Nephron progenitor cell (in vitro differentiated cells): ENCODE data around the gene OSTC.

Experiments used
- DNase-seq: peaks from one replicate; pipeline ENCODE4 v3.0.0; 2021
- H3K27ac Mint-ChIP-seq: 2 replicates; pipeline ENCODE4 v1.8.0; 2021; ENCODE audit warnings: mild to moderate bottlenecking, moderate library complexity, mixed read lengths
- H3K27me3 Mint-ChIP-seq: 2 replicates; pipeline ENCODE4 v1.8.0; 2021; ENCODE audit warnings: mild to moderate bottlenecking, low read depth, mixed read lengths; ENCODE audit not compliant: poor library complexity
- H3K36me3 Mint-ChIP-seq: 2 replicates; pipeline ENCODE4 v1.8.0; 2021; ENCODE audit warnings: low read depth, mixed read lengths
- H3K4me1 Mint-ChIP-seq: 2 replicates; pipeline ENCODE4 v1.8.0; 2021; ENCODE audit warnings: mixed read lengths
- H3K4me3 Mint-ChIP-seq: 2 replicates; pipeline ENCODE4 v1.8.0; 2021; ENCODE audit warnings: mild to moderate bottlenecking, moderate library complexity, mixed read lengths
- H3K9me3 Mint-ChIP-seq: 2 replicates; pipeline ENCODE4 v1.8.0; 2021; ENCODE audit warnings: mild to moderate bottlenecking, moderate library complexity, mixed read lengths
- TF ChIP-seq, protein P1 (sequence below): fragments of 200-600 bp; sonication (generic); IDR thresholded peaks from 2 replicates; pipeline ENCODE4 v1.5.0; 2021; ENCODE audit warnings: antibody characterized with exemption

The OSTC gene

DNA sequence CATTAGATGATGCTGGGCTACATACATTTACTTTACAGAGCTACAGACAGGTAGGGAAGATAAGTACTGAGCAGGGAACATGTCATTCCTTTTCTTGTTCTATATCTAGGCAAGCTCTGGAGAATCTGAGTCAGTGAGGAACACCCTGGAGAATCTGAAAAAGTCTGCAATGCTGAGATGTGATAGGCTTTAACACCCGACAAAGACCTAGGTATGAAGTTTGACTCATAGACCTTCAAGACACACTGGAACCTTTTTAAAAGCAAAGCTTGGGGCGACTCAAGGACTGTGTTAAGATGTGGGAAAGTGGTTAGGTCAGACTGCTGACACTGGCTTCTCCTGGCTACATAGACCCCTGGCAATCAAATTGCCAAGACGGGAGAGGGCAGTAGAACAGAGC, 42.8 kb downstream of the OSTC start:
- DNase-seq, result no peak
- no peaks in the 10 kb centered on the region for H3K27me3 Mint-ChIP-seq
- H3K27ac Mint-ChIP-seq, result no peak overlapping the region

DNA sequence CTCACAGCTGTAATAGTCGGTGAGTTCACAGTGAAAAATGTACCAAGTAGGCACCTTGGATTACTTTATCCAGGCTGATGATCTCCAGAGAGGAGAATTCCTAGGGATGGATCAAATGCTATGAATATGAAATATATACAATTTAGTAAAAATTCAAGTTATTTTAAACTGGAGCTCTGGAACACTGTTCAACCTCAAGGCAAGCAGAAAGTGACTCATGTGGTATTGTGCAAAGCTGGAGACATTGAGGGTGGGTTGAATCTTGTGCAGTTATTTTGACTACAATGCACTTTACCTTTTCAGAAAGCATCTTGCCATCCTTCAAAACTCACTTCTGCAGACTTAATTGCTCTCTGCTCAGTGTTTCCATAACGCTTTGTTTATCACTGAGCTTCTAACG, 43.4 kb downstream of the OSTC start:
- H3K9me3 Mint-ChIP-seq, result peaks cover under 1% of the 10 kb centered on the region
- TF ChIP-seq, protein P1, sequence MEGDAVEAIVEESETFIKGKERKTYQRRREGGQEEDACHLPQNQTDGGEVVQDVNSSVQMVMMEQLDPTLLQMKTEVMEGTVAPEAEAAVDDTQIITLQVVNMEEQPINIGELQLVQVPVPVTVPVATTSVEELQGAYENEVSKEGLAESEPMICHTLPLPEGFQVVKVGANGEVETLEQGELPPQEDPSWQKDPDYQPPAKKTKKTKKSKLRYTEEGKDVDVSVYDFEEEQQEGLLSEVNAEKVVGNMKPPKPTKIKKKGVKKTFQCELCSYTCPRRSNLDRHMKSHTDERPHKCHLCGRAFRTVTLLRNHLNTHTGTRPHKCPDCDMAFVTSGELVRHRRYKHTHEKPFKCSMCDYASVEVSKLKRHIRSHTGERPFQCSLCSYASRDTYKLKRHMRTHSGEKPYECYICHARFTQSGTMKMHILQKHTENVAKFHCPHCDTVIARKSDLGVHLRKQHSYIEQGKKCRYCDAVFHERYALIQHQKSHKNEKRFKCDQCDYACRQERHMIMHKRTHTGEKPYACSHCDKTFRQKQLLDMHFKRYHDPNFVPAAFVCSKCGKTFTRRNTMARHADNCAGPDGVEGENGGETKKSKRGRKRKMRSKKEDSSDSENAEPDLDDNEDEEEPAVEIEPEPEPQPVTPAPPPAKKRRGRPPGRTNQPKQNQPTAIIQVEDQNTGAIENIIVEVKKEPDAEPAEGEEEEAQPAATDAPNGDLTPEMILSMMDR, result no peak
- no peaks in the 10 kb centered on the region for H3K36me3 Mint-ChIP-seq
- no peak overlapping the region for H3K4me3 Mint-ChIP-seq
- H3K27ac Mint-ChIP-seq, result no peak overlapping the region
- no peak for DNase-seq
- H3K4me1 Mint-ChIP-seq, result peaks cover 6% of the 10 kb centered on the region
- H3K27me3 Mint-ChIP-seq, result peaks cover 3% of the 10 kb centered on the region

More for the DNA sequence above, 42.8 kb downstream of the OSTC start:
- TF ChIP-seq, protein P1, result no peak
- Mint-ChIP-seq H3K4me1 (peaks cover 6% of the 10 kb centered on the region), H3K36me3 (no peaks in the 10 kb centered on the region), H3K9me3 (peaks cover 4% of the 10 kb centered on the region), H3K4me3 (no peak overlapping the region)

DNA sequence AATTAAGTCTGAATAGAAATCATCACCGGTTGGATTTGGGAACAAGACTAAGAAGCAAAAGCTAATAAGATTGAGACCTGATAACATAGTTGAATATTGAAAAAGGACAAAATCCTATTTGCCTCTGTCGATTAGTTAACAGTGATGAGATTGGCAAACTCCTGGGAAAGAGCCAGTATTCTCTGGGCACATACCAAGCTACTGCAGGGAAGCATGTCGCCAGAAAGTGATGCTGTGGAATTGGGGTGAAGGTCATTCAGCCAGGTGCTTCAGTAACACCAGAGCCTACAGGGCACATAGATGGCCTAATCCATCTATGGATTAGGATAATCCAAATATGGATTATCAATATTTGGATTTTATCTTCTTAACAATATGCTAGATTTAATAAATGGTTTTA, 44.0 kb downstream of the OSTC start:
- no peak for DNase-seq
- Mint-ChIP-seq H3K36me3 (no peaks in the 10 kb centered on the region), H3K9me3 (no peaks in the 10 kb centered on the region), H3K27me3 (peaks cover 3% of the 10 kb centered on the region), H3K27ac (no peak overlapping the region), H3K4me3 (no peak overlapping the region), H3K4me1 (peaks cover 6% of the 10 kb centered on the region)
- TF ChIP-seq, protein P1, result no peak

DNA sequence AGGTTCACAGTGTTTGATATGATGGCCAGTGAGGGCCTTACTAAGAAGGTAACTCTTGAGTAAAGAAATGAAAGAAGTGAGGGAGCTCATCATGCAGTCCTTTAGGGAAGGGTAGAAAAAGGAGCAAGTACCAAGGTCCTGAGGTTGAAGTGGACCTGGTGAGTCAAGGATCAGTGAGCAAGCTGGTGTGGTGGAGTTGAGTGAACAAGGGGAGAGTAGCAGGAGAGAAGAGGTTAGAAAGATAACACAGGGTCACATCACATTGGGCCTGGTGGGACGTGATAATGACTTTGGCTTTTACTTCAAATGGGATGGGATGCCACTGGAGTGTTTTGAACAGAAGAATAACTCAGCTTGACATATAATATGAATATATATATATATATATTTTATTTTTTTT, 44.7 kb downstream of the OSTC start:
- TF ChIP-seq, protein P1, result no peak
- peaks cover 3% of the 10 kb centered on the region for H3K27me3 Mint-ChIP-seq
- no peak for DNase-seq
- H3K36me3 Mint-ChIP-seq, result no peaks in the 10 kb centered on the region
- no peak overlapping the region for H3K27ac Mint-ChIP-seq
- no peaks in the 10 kb centered on the region for H3K9me3 Mint-ChIP-seq
- peaks cover 6% of the 10 kb centered on the region for H3K4me1 Mint-ChIP-seq
- H3K4me3 Mint-ChIP-seq, result no peak overlapping the region

DNA sequence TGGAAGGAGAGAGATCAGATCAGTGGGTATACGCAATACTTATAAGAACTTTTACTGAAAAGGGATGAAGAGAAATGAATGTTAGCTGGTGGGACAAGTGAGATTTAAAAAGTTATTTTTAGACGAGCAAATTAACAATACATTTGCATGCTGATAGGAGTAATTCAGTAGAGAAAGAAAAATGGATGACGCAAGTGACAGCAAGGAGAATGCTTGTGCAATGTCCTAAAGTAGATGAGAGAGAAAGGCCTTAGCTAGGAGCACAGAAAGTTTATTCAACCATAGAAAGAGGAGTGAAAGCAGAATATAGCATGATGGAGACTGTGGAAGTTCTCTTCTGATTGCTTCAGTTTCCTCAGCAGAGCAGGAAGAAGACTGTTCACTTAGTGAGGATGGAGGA, 45.8 kb downstream of the OSTC start:
- Mint-ChIP-seq H3K4me1 (peaks cover 6% of the 10 kb centered on the region), H3K36me3 (no peaks in the 10 kb centered on the region), H3K27ac (no peak overlapping the region), H3K4me3 (no peak overlapping the region), H3K27me3 (peaks cover 10% of the 10 kb centered on the region), H3K9me3 (no peaks in the 10 kb centered on the region)
- TF ChIP-seq, protein P1, result no peak
- no peak for DNase-seq

DNA sequence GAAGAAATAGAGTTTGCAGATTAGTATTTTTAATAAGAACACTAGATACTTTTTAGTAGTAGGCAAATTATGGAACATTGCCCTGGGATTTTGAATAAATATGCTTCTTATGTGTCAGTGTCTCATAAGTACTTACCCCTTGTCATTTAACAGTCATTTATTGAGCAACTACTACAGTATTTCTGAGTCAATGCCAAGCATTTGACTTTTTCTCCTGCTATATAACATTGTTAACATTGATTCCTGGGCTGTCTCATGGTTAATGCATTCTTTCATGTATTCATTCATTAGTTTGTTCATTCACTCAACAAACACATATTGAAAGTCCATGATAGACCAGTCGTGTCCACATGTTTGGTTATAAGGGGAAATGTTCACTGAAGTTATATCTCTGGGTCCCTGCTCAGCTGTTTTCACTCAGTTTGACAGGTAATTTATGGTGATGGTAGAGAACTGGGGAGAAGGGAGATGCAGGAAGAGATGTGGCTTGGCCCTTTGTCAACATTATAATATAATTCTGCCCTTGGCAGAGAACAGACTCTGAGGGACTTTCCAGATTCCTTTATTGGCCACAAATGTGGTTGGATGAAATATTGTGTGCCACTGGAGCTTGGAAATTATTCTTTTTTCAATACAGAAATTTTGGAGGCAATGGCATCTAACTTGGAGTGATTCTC, 49.8 kb downstream of the OSTC start:
- TF ChIP-seq, protein P1, result no peak
- no peak overlapping the region for H3K27ac Mint-ChIP-seq
- H3K9me3 Mint-ChIP-seq, result no peaks in the 10 kb centered on the region
- H3K4me1 Mint-ChIP-seq, result peaks cover 5% of the 10 kb centered on the region
- no peaks in the 10 kb centered on the region for H3K36me3 Mint-ChIP-seq
- H3K27me3 Mint-ChIP-seq, result peaks cover 17% of the 10 kb centered on the region
- no peak for DNase-seq
- no peak overlapping the region for H3K4me3 Mint-ChIP-seq
